Measurements from ENCODE around the gene EFNA5. TPM values are rescaled to one million over a fixed set of nuclear protein-coding genes. Genes with fewer than 3 reads are reported as not detected.

EFNA5 gene
- total and polyA plus RNA-seq, 7 donors, result 0.32 to 5.4 (median 2.1) TPM

DNA sequence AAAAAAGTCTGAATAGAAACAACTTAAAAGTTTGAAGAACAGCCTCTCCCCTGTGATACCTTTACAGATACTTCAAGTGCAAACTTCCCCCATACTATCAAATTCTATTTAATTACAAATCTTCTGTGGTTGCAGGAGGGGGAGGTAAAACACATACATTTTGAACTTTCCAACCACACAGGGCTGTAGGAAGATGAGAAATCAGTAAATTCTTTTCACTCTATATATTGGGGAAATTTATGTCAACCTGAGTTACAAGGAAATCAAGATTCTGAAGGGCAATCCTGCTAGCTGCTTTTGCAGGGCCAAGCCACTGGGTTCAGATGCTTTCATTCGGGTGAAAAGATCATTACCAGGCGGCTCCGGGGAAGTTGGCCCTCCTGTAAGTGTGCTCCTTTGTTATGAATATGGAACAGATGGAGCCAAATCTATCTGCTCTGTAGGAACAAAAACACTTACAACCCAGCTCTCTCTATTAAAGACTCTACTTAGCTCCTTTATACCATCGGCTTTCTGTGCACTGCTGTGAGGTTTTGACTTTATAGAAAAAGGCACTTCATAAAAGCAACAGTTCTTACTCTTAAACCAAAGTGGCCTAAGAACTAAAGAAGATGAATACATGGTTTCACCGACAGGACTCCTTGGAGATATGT is 269.1 kb downstream of the EFNA5 start:
- H3K9me3 ChIP-seq, result no peaks in the 10 kb centered on the region
- no peak overlapping the region for H3K27ac ChIP-seq
- peaks cover 4% of the 10 kb centered on the region for H3K4me1 ChIP-seq
- WGBS, 3 donors, result 77 to 85% (median 82%) methylated on average over 5 of the region's 5 CpGs
- ATAC-seq, result no peak
- H3K27me3 ChIP-seq (ENCODE audit: insufficient read depth in 3 of 3, low read length in 2 of 3), result peaks cover 0 to 1% (median 0%) of the 10 kb centered on the region in 3 donors
- TF ChIP-seq, protein P1, sequence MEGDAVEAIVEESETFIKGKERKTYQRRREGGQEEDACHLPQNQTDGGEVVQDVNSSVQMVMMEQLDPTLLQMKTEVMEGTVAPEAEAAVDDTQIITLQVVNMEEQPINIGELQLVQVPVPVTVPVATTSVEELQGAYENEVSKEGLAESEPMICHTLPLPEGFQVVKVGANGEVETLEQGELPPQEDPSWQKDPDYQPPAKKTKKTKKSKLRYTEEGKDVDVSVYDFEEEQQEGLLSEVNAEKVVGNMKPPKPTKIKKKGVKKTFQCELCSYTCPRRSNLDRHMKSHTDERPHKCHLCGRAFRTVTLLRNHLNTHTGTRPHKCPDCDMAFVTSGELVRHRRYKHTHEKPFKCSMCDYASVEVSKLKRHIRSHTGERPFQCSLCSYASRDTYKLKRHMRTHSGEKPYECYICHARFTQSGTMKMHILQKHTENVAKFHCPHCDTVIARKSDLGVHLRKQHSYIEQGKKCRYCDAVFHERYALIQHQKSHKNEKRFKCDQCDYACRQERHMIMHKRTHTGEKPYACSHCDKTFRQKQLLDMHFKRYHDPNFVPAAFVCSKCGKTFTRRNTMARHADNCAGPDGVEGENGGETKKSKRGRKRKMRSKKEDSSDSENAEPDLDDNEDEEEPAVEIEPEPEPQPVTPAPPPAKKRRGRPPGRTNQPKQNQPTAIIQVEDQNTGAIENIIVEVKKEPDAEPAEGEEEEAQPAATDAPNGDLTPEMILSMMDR (IDR thresholded peaks at IDR 0.05), result no peak
- intact Hi-C loops (cut with DNase I), result no loop called here
- no peak for DNase-seq
- no peaks in the 10 kb centered on the region for H3K36me3 ChIP-seq (ENCODE audit: insufficient read depth in 1 of 2, low read depth in 1 of 2)
- H3K4me3 ChIP-seq, result no peak overlapping the region

DNA sequence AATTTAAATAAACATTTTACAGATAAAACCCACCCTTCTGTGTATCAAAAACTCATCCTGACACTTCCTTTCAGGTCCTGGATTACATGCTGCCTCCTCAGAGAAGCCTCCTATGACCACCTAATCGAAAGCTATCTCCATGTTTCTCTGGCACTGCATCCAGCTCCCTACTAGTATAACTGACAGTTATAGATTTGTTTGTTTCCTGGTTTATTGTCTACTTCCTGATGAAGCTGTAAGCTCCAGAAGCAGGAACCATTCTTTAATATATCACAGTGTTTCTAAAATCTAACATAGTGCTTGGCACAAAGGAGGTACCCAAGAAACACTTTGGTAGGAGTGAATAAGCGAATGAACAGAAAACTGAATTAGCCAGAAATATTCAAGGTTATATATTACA is 270.4 kb downstream of the EFNA5 start:
- H3K9me3 ChIP-seq, result no peaks in the 10 kb centered on the region
- no peak for DNase-seq
- intact Hi-C loops (cut with DNase I), result no loop called here
- H3K4me3 ChIP-seq, result no peak overlapping the region
- TF ChIP-seq, protein P1 (IDR thresholded peaks at IDR 0.05), result no peak
- H3K36me3 ChIP-seq (ENCODE audit: insufficient read depth in 1 of 2, low read depth in 1 of 2), result no peaks in the 10 kb centered on the region
- no peak overlapping the region for H3K27ac ChIP-seq
- H3K27me3 ChIP-seq (ENCODE audit: insufficient read depth in 3 of 3, low read length in 2 of 3), result peaks cover 0 to 1% (median 0%) of the 10 kb centered on the region in 3 donors
- ATAC-seq, result no peak
- peaks cover 4% of the 10 kb centered on the region for H3K4me1 ChIP-seq
- WGBS, 3 donors, result 91 to 96% (median 92%) methylated on average over 2 of the region's 2 CpGs

DNA sequence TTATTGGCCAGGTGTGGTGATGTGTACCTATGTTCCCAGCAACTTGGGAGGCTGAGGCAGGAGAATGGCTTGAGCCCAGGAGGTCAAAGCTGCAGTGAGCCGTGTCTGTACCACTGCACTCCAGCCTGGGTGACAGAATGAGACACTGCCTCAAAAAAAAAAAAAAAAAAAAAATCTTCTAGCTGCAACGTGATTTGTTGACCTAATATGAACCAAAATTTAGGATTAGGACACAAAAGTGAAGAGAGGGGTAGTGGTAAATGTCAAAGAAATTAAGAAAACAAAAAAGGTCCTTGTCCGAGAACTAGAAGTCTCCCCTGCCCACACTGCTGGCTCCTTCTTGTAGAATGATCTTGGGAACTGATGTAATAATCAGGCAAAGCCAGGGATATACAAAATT is 272.0 kb downstream of the EFNA5 start:
- TF ChIP-seq, protein P1 (IDR thresholded peaks at IDR 0.05), result no peak
- Histone ChIP-seq H3K9me3 (no peaks in the 10 kb centered on the region), H3K4me3 (no peak overlapping the region), H3K4me1 (peaks cover 4% of the 10 kb centered on the region), H3K36me3 (ENCODE audit: insufficient read depth in 1 of 2, low read depth in 1 of 2) (no peaks in the 10 kb centered on the region), H3K27ac (no peak overlapping the region), H3K27me3 (ENCODE audit: insufficient read depth in 3 of 3, low read length in 2 of 3) (peaks cover 0 to 1% (median 0%) of the 10 kb centered on the region in 3 donors)
- DNase-seq (no peak), ATAC-seq (no peak)
- WGBS, 3 donors, result 85 to 94% (median 89%) methylated on average over 3 of the region's 3 CpGs
- intact Hi-C loops (cut with DNase I), result no loop called here

DNA sequence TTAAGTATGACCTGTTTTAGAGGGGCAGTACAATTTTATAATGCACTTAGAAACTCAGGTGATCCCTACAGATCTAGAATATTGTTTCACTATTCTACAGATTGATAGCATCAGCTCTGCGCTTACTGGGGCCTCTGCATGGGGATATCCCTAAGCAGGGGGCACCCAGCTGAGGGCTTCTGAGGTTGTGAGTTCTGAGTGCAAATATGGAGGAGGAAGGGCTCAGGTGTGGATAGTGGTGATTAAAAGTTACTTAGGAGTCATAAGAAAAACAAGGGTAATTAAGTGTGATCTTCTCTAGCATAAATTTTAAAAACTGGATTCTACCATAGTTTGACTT is 274.4 kb downstream of the EFNA5 start:
- no peak for ATAC-seq
- H3K36me3 ChIP-seq (ENCODE audit: insufficient read depth in 1 of 2, low read depth in 1 of 2), result no peaks in the 10 kb centered on the region
- no peaks in the 10 kb centered on the region for H3K9me3 ChIP-seq
- no peak for DNase-seq
- intact Hi-C loops (cut with DNase I), result no loop called here
- H3K4me3 ChIP-seq, result no peak overlapping the region
- TF ChIP-seq, protein P1 (IDR thresholded peaks at IDR 0.05), result no peak
- H3K27me3 ChIP-seq (ENCODE audit: insufficient read depth in 3 of 3, low read length in 2 of 3), result peaks cover 0 to 1% (median 0%) of the 10 kb centered on the region in 3 donors
- no peaks in the 10 kb centered on the region for H3K4me1 ChIP-seq
- WGBS, 3 donors, result 99 to 100% (median 100%) methylated on average over 1 of the region's 1 CpG
- no peak overlapping the region for H3K27ac ChIP-seq

Measured in psoas muscle (tissue), 8 donors.